HCT116 (cell line): ENCODE results near the gene RAPGEFL1.

Experiments
- CTCF ChIP-seq, 3 experiments: fragments of 200-600 bp in 1 of 3; sonication (generic) in 1 of 3; IDR thresholded peaks in 2 of 3; conservative IDR thresholded peaks in 1 of 3; 2 replicates each; pipeline ENCODE4 v1.5.1; 2012 to 2017; ENCODE audit warnings: low read depth in 2 of 3, low read length in 2 of 3, antibody characterized with exemption in 1 of 3, borderline replicate concordance in 1 of 3, control low read depth in 1 of 3, mild to moderate bottlenecking in 1 of 3, mixed read lengths in 1 of 3, mixed run types in 1 of 3, moderate library complexity in 1 of 3; ENCODE audit not compliant: insufficient read depth in 1 of 3
- ZNF274 ChIP-seq: fragments of 200-500 bp; sonication (Bioruptor generic); IDR thresholded peaks from 2 replicates; pipeline ENCODE4 v1.6.1; 2014; ENCODE audit warnings: mild to moderate bottlenecking, low read depth, low read length, inconsistent platforms

GRCh38 chr17:40188694-40189093 lies 11.4 kb downstream of the RAPGEFL1 start:
- TF ChIP-seq CTCF (IDR thresholded peaks at IDR 0.05 in 2 of 3, conservative IDR thresholded peaks at IDR 0.05 in 1 of 3; ENCODE audit: borderline replicate concordance in 1 of 3, insufficient read depth in 1 of 3, low read depth in 2 of 3, low read length in 2 of 3) (no peak), ZNF274 (no peak)
